Panc1 (cell line): ENCODE measurements around the gene GTPBP10. TPM values are rescaled to one million over a fixed set of nuclear protein-coding genes. Genes with fewer than 3 reads are reported as not detected.

Experiments used
- ATAC-seq: fragments of 200-7000 bp; cut with Tn5 transposase; 2 replicates; pipeline ENCODE4 v1.9.1; 2020; ENCODE audit warnings: mild to moderate bottlenecking, moderate library complexity
- BruUV-seq: library from RNA; stranded (reverse); fragments of 400-500 nt; replicated peaks from 2 replicates; lab custom pipeline; 2021; lab: Mats Ljungman, UMichigan
- CTCF ChIA-PET: fragments of 300-600 bp; sonication (Branson Sonifier 250); formaldehyde crosslinking; loops from one replicate; lab custom pipeline; 2022; ENCODE audit warnings: antibody characterized with exemption; lab: Charles Lee
- POLR2A ChIA-PET: fragments of 300-600 bp; sonication (Branson Sonifier 250); formaldehyde crosslinking; loops from one replicate; lab custom pipeline; 2022; ENCODE audit warnings: antibody characterized with exemption; lab: Charles Lee
- DNase-seq: peaks from one replicate; pipeline ENCODE4 v3.0.0-alpha.2; 2010; ENCODE audit warnings: low read depth, low spot score
- H3K27ac ChIP-seq: 2 replicates; pipeline ENCODE4 v1.5.1; 2011; ENCODE audit warnings: mild to moderate bottlenecking, low read length, inconsistent platforms
- H3K27me3 ChIP-seq: fragments of 200-500 bp; sonication (Bioruptor generic); 2 replicates; pipeline ENCODE4 v1.6.0; 2014; ENCODE audit warnings: low read length, inconsistent platforms; ENCODE audit not compliant: control insufficient read depth, insufficient read depth
- H3K36me3 ChIP-seq: fragments of 200-500 bp; sonication (Bioruptor generic); 2 replicates; pipeline ENCODE4 v1.5.1; 2014; ENCODE audit warnings: inconsistent platforms, mild to moderate bottlenecking, low read length, moderate library complexity; ENCODE audit not compliant: control insufficient read depth, insufficient read depth
- H3K4me1 ChIP-seq: 2 replicates; pipeline ENCODE4 v1.5.1; 2011; ENCODE audit warnings: inconsistent platforms, mild to moderate bottlenecking, low read length, moderate library complexity; ENCODE audit not compliant: control insufficient read depth, insufficient read depth
- H3K4me3 ChIP-seq, 2 experiments: 2 replicates each; pipeline ENCODE4 v1.5.1; 2011 to 2012; ENCODE audit warnings: low read depth in 2 of 2, low read length in 2 of 2, mild to moderate bottlenecking in 2 of 2, inconsistent platforms in 1 of 2, moderate library complexity in 1 of 2
- H3K9me3 ChIP-seq: fragments of 200-500 bp; sonication (Bioruptor generic); 2 replicates; pipeline ENCODE4 v1.5.1; 2014; ENCODE audit warnings: low read depth, mild to moderate bottlenecking, inconsistent platforms, low read length, moderate library complexity; ENCODE audit not compliant: control insufficient read depth, insufficient read depth
- CTCF ChIP-seq: fragments of 450-650 bp; IDR thresholded peaks from 2 replicates; pipeline ENCODE4 v1.5.1; 2017; ENCODE audit warnings: mild to moderate bottlenecking
- POLR2AphosphoS5 ChIP-seq: IDR thresholded peaks from 2 replicates; pipeline ENCODE4 v1.6.1; 2012; ENCODE audit warnings: mild to moderate bottlenecking, low read depth, low read length, moderate library complexity
- REST ChIP-seq, 2 experiments: IDR thresholded peaks; 2 replicates each; pipeline ENCODE4 v1.6.1; 2011 to 2012; ENCODE audit warnings: low read depth in 2 of 2, control low read depth in 1 of 2, low read length in 1 of 2, mild to moderate bottlenecking in 1 of 2, moderate library complexity in 1 of 2; ENCODE audit not compliant: insufficient read depth in 1 of 2
- SIN3A ChIP-seq: IDR thresholded peaks from 2 replicates; pipeline ENCODE4 v1.6.1; 2012; ENCODE audit warnings: low read depth, mild to moderate bottlenecking, low read length, moderate library complexity, borderline replicate concordance; ENCODE audit not compliant: insufficient read depth
- TCF7L2 ChIP-seq: IDR thresholded peaks from 2 replicates; pipeline ENCODE4 v1.6.1; 2011; ENCODE audit warnings: mild to moderate bottlenecking, low read depth, low read length, inconsistent platforms
- in situ Hi-C: cut with HindIII; loops from 2 replicates; pipeline ENCODE4 v1.10.0; 2016; ENCODE audit warnings: low sequenced_read_pairs, low pct_unique_long_range_greater_than_20kb
- intact Hi-C: fragments of 100-400 bp; cut with micrococcal nuclease; formaldehyde crosslinking; loops from one replicate; pipeline ENCODE4 v1.10.0; 2022; ENCODE audit not compliant: unreplicated experiment
- total RNA-seq: library from RNA; stranded (reverse); gene quantifications from one replicate; pipeline ENCODE4 v1.2.1, GENCODE V29; 2021; ENCODE audit not compliant: unreplicated experiment

The GTPBP10 gene
- total RNA-seq, 1 experiment from 2014 or later = 23.7 TPM

GRCh38 chr7:90303241-90303640 lies 43.3 kb upstream of the GTPBP10 start:
- ChIA-PET CTCF (no interaction called here), POLR2A (no interaction called here)
- H3K4me3 ChIP-seq = no peak overlapping the region
- ATAC-seq = no peak
- intact Hi-C loops (no loop called here), in situ Hi-C loops (no loop called here)
- no peak for DNase-seq
- H3K4me1 ChIP-seq = no peaks in the 10 kb centered on the region
- BruUV-seq = no TSS peak
- H3K27ac ChIP-seq = no peak overlapping the region
- no peaks in the 10 kb centered on the region for H3K9me3 ChIP-seq
- TF ChIP-seq TCF7L2 (no peak), REST (IDR thresholded peaks at IDR 0.05; ENCODE audit: insufficient read depth in 1 of 2, low read depth in 2 of 2, low read length in 1 of 2) (no peak)
- H3K27me3 ChIP-seq = no peaks in the 10 kb centered on the region
- H3K36me3 ChIP-seq = no peaks in the 10 kb centered on the region

- BruUV-seq = no TSS peak
- ATAC-seq = no peak
- no peaks in the 10 kb centered on the region for H3K4me1 ChIP-seq
- H3K4me3 ChIP-seq = no peak overlapping the region
- ChIA-PET POLR2A (no interaction called here), CTCF (no interaction called here)
- H3K27ac ChIP-seq = no peak overlapping the region
- H3K9me3 ChIP-seq = no peaks in the 10 kb centered on the region
- intact Hi-C loops = no loop called here
- TF ChIP-seq REST (IDR thresholded peaks at IDR 0.05; ENCODE audit: insufficient read depth in 1 of 2, low read depth in 2 of 2, low read length in 1 of 2) = no peak
- TF ChIP-seq POLR2AphosphoS5 = no peak
- no peak for TF ChIP-seq SIN3A
- TF ChIP-seq CTCF = no peak
- no peak for TF ChIP-seq TCF7L2
- no peaks in the 10 kb centered on the region for H3K36me3 ChIP-seq
- in situ Hi-C loops = no loop called here
- no peak for DNase-seq
- no peaks in the 10 kb centered on the region for H3K27me3 ChIP-seq
Observed at GRCh38 chr7:90309872-90310271, 36.6 kb upstream of the GTPBP10 start.
